Neural progenitor cell (in vitro differentiated cells): ENCODE data around the gene ANGEL2. TPM values are rescaled to one million over a fixed set of nuclear protein-coding genes. Genes with fewer than 3 reads are reported as not detected.
A peak's percentile ranks its signal among the peaks of the same experiment; 100 is the strongest.

Experiments
- DNase-seq: peaks from one replicate; pipeline ENCODE4 v3.0.0-alpha.2; 2016; ENCODE audit warnings: low spot score
- H2AFZ ChIP-seq: fragments of 200-600 bp; sonication (generic); replicated peaks from 2 replicates; pipeline ENCODE4 v1.6.1; 2016; ENCODE audit warnings: antibody characterized with exemption
- H3F3A ChIP-seq: fragments of 200-600 bp; sonication (generic); 2 replicates; pipeline ENCODE4 v1.6.1; 2016; ENCODE audit warnings: antibody characterized with exemption, low read depth
- H3K27ac ChIP-seq: fragments of 200-600 bp; sonication (generic); 2 replicates; pipeline ENCODE4 v1.5.1; 2016; ENCODE audit warnings: mild to moderate bottlenecking
- H3K27me3 ChIP-seq: fragments of 200-600 bp; sonication (generic); 2 replicates; pipeline ENCODE4 v1.6.1; 2016; ENCODE audit warnings: mild to moderate bottlenecking, moderate library complexity
- H3K36me3 ChIP-seq: fragments of 200-600 bp; sonication (generic); 2 replicates; pipeline ENCODE4 v1.5.1; 2016
- H3K4me1 ChIP-seq: fragments of 200-600 bp; sonication (generic); 2 replicates; pipeline ENCODE4 v1.6.1; 2016; ENCODE audit warnings: mixed run types
- H3K4me2 ChIP-seq: fragments of 200-600 bp; sonication (generic); 2 replicates; pipeline ENCODE4 v1.6.1; 2016
- H3K4me3 ChIP-seq: fragments of 200-600 bp; sonication (generic); 2 replicates; pipeline ENCODE4 v1.5.1; 2016
- H3K79me2 ChIP-seq: fragments of 200-600 bp; sonication (generic); 2 replicates; pipeline ENCODE4 v1.6.1; 2016; ENCODE audit warnings: low read depth
- H3K9ac ChIP-seq: fragments of 200-600 bp; sonication (generic); 2 replicates; pipeline ENCODE4 v1.6.1; 2016
- H3K9me3 ChIP-seq: fragments of 200-600 bp; sonication (generic); 2 replicates; pipeline ENCODE4 v1.5.1; 2016; ENCODE audit warnings: low read depth
- H4K20me1 ChIP-seq: fragments of 200-600 bp; sonication (generic); 2 replicates; pipeline ENCODE4 v1.6.1; 2016; ENCODE audit warnings: low read depth
- H3K27ac Mint-ChIP-seq: 3 replicates; pipeline ENCODE4 v1.8.0; 2021; ENCODE audit warnings: mixed read lengths
- H3K27me3 Mint-ChIP-seq: 2 replicates; pipeline ENCODE4 v1.8.0; 2022; ENCODE audit warnings: low read depth, mild to moderate bottlenecking, inconsistent platforms, moderate library complexity, mixed read lengths; ENCODE audit not compliant: insufficient read depth
- H3K36me3 Mint-ChIP-seq: 3 replicates; pipeline ENCODE4 v1.8.0; 2021; ENCODE audit warnings: mixed read lengths
- H3K4me1 Mint-ChIP-seq: 3 replicates; pipeline ENCODE4 v1.8.0; 2021; ENCODE audit warnings: mixed read lengths
- H3K4me3 Mint-ChIP-seq: 3 replicates; pipeline ENCODE4 v1.8.0; 2021; ENCODE audit warnings: mild to moderate bottlenecking, moderate library complexity, mixed read lengths
- H3K9me3 Mint-ChIP-seq: 3 replicates; pipeline ENCODE4 v1.8.0; 2020; ENCODE audit warnings: mixed read lengths
- EZH2 ChIP-seq: fragments of 200-600 bp; sonication (generic); IDR thresholded peaks from 2 replicates; pipeline ENCODE4 v1.6.1; 2017; ENCODE audit warnings: antibody characterized with exemption, mild to moderate bottlenecking, moderate library complexity
- EZH2phosphoT487 ChIP-seq: fragments of 200-600 bp; sonication (generic); IDR thresholded peaks from 2 replicates; pipeline ENCODE4 v1.6.1; 2017; ENCODE audit warnings: antibody characterized with exemption
- total RNA-seq: library from RNA; depleted of rRNA; stranded (reverse); fragments of >200 nt; gene quantifications from 2 replicates; pipeline ENCODE4 v1.2.3, GENCODE V29; 2015; ENCODE audit warnings: low replicate concordance
- TF ChIP-seq, protein P1 (sequence below): fragments of 200-600 bp; sonication (generic); IDR thresholded peaks from 2 replicates; pipeline ENCODE4 v1.5.1; 2017; ENCODE audit warnings: antibody characterized with exemption, mild to moderate bottlenecking

The ANGEL2 gene
- total RNA-seq, 1 donor from 2014 or later = 101 TPM

GRCh38 chr1:212949771-212950170 is 65.9 kb downstream of the ANGEL2 start:
- no peak for TF ChIP-seq EZH2phosphoT487
- TF ChIP-seq, protein P1, sequence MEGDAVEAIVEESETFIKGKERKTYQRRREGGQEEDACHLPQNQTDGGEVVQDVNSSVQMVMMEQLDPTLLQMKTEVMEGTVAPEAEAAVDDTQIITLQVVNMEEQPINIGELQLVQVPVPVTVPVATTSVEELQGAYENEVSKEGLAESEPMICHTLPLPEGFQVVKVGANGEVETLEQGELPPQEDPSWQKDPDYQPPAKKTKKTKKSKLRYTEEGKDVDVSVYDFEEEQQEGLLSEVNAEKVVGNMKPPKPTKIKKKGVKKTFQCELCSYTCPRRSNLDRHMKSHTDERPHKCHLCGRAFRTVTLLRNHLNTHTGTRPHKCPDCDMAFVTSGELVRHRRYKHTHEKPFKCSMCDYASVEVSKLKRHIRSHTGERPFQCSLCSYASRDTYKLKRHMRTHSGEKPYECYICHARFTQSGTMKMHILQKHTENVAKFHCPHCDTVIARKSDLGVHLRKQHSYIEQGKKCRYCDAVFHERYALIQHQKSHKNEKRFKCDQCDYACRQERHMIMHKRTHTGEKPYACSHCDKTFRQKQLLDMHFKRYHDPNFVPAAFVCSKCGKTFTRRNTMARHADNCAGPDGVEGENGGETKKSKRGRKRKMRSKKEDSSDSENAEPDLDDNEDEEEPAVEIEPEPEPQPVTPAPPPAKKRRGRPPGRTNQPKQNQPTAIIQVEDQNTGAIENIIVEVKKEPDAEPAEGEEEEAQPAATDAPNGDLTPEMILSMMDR = no peak
- TF ChIP-seq EZH2 = no peak
- Histone ChIP-seq H3K4me2 (peak overlapping the region; percentile 100), H3K36me3 (no peaks in the 10 kb centered on the region), H3K27me3 (peaks cover 37% of the 10 kb centered on the region), H2AFZ (peak overlapping the region; percentile 90), H4K20me1 (peaks cover 4% of the 10 kb centered on the region), H3K27ac (no peak overlapping the region), H3K9me3 (no peaks in the 10 kb centered on the region), H3K4me1 (peaks cover 12% of the 10 kb centered on the region), H3F3A (peaks cover 22% of the 10 kb centered on the region), H3K79me2 (peaks cover 4% of the 10 kb centered on the region), H3K9ac (no peak overlapping the region), H3K4me3 (peak overlapping the region; percentile 92)
- peaks cover 4% of the 10 kb centered on the region for H3K27me3 Mint-ChIP-seq
- H3K4me3 Mint-ChIP-seq = peak overlapping the region; percentile 92
- H3K4me1 Mint-ChIP-seq = peaks cover 14% of the 10 kb centered on the region
- H3K9me3 Mint-ChIP-seq = peaks cover 2% of the 10 kb centered on the region
- no peak overlapping the region for H3K27ac Mint-ChIP-seq
- peaks cover 6% of the 10 kb centered on the region for H3K36me3 Mint-ChIP-seq
- DNase-seq = no peak

GRCh38 chr1:212946872-212947271 is 68.8 kb downstream of the ANGEL2 start:
- H3K4me1 ChIP-seq = peaks cover 8% of the 10 kb centered on the region
- TF ChIP-seq EZH2 (no peak), EZH2phosphoT487 (no peak)
- TF ChIP-seq, protein P1 = no peak
- no peak overlapping the region for H2AFZ ChIP-seq
- H3K27me3 ChIP-seq = peaks cover 30% of the 10 kb centered on the region
- Mint-ChIP-seq H3K27me3 (peaks cover 7% of the 10 kb centered on the region), H3K4me1 (peaks cover 8% of the 10 kb centered on the region), H3K9me3 (peaks cover 2% of the 10 kb centered on the region), H3K27ac (no peak overlapping the region), H3K4me3 (no peak overlapping the region), H3K36me3 (peaks cover 2% of the 10 kb centered on the region)
- H3K36me3 ChIP-seq = no peaks in the 10 kb centered on the region
- H4K20me1 ChIP-seq = no peaks in the 10 kb centered on the region
- H3F3A ChIP-seq = peaks cover 12% of the 10 kb centered on the region
- no peak overlapping the region for H3K27ac ChIP-seq
- DNase-seq = no peak
- no peak overlapping the region for H3K4me3 ChIP-seq
- no peaks in the 10 kb centered on the region for H3K9me3 ChIP-seq
- H3K79me2 ChIP-seq = peaks cover 4% of the 10 kb centered on the region
- H3K4me2 ChIP-seq = no peak overlapping the region
- H3K9ac ChIP-seq = no peak overlapping the region

GRCh38 chr1:212945463-212946160 is 70.1 kb downstream of the ANGEL2 start:
- Histone ChIP-seq H3K4me2 (no peak overlapping the region), H3K4me1 (no peaks in the 10 kb centered on the region), H3K27ac (no peak overlapping the region), H4K20me1 (no peaks in the 10 kb centered on the region), H3K9ac (no peak overlapping the region), H3K79me2 (no peaks in the 10 kb centered on the region), H3K4me3 (no peak overlapping the region), H3K36me3 (no peaks in the 10 kb centered on the region), H3F3A (peaks cover 8% of the 10 kb centered on the region), H2AFZ (no peak overlapping the region), H3K9me3 (no peaks in the 10 kb centered on the region), H3K27me3 (peaks cover 18% of the 10 kb centered on the region)
- H3K4me1 Mint-ChIP-seq = peaks cover 7% of the 10 kb centered on the region
- TF ChIP-seq, protein P1 = no peak
- TF ChIP-seq EZH2 = no peak
- no peak for TF ChIP-seq EZH2phosphoT487
- H3K27me3 Mint-ChIP-seq = peaks cover 7% of the 10 kb centered on the region
- H3K36me3 Mint-ChIP-seq = peaks cover 2% of the 10 kb centered on the region
- no peak overlapping the region for H3K27ac Mint-ChIP-seq
- no peak for DNase-seq
- H3K4me3 Mint-ChIP-seq = no peak overlapping the region
- peaks cover 2% of the 10 kb centered on the region for H3K9me3 Mint-ChIP-seq
